Loucy (cell line): ENCODE data around the gene KNG1.

Source experiments
- H2AFZ ChIP-seq: fragments of 200-600 bp; sonication (generic); 2 replicates; pipeline ENCODE4 v1.6.0; 2016; ENCODE audit warnings: antibody characterized with exemption, mild to moderate bottlenecking, low read length, moderate library complexity
- H3F3A ChIP-seq: fragments of 200-600 bp; 2 replicates; pipeline ENCODE4 v1.6.0; 2016; ENCODE audit warnings: antibody characterized with exemption, low read depth, mild to moderate bottlenecking
- H3K27me3 ChIP-seq: fragments of 200-600 bp; sonication (generic); 2 replicates; pipeline ENCODE4 v1.6.1; 2014; ENCODE audit warnings: low read length, mild to moderate bottlenecking; ENCODE audit not compliant: insufficient read depth, poor library complexity, severe bottlenecking
- H3K36me3 ChIP-seq: fragments of 200-600 bp; sonication (generic); 2 replicates; pipeline ENCODE4 v1.6.1; 2016; ENCODE audit warnings: low read length; ENCODE audit not compliant: insufficient read depth
- H3K4me1 ChIP-seq: fragments of 200-600 bp; sonication (generic); 2 replicates; pipeline ENCODE4 v1.5.1; 2014; ENCODE audit warnings: low read length, mild to moderate bottlenecking; ENCODE audit not compliant: insufficient read depth, poor library complexity, severe bottlenecking
- H3K4me2 ChIP-seq: fragments of 200-600 bp; sonication (generic); 2 replicates; pipeline ENCODE4 v1.6.0; 2014; ENCODE audit warnings: antibody characterized with exemption, low read length, low read depth, mild to moderate bottlenecking; ENCODE audit not compliant: poor library complexity, severe bottlenecking
- H3K4me3 ChIP-seq: fragments of 200-600 bp; sonication (generic); 2 replicates; pipeline ENCODE4 v1.5.1; 2014; ENCODE audit warnings: low read length, mild to moderate bottlenecking, mixed read lengths; ENCODE audit not compliant: poor library complexity, severe bottlenecking
- H3K79me2 ChIP-seq: fragments of 200-600 bp; sonication (generic); 2 replicates; pipeline ENCODE4 v1.6.1; 2014; ENCODE audit warnings: low read length; ENCODE audit not compliant: insufficient read depth
- H3K9ac ChIP-seq: fragments of 200-600 bp; sonication (generic); 2 replicates; pipeline ENCODE4 v1.6.0; 2014; ENCODE audit warnings: mild to moderate bottlenecking, low read depth, low read length, moderate library complexity; ENCODE audit not compliant: poor library complexity, severe bottlenecking
- H3K9me2 ChIP-seq: fragments of 200-600 bp; sonication (generic); replicated peaks from 2 replicates; pipeline ENCODE4 v1.6.1; 2016; ENCODE audit warnings: low read depth, low read length, mixed read lengths
- H3K9me3 ChIP-seq: fragments of 200-600 bp; sonication (generic); 2 replicates; pipeline ENCODE4 v1.6.1; 2014; ENCODE audit warnings: mild to moderate bottlenecking, antibody characterized with exemption, low read length, low read depth; ENCODE audit not compliant: insufficient read depth
- H4K20me1 ChIP-seq: fragments of 200-600 bp; sonication (generic); 2 replicates; pipeline ENCODE4 v1.6.0; 2014; ENCODE audit warnings: antibody characterized with exemption, low read length, mild to moderate bottlenecking; ENCODE audit not compliant: insufficient read depth, poor library complexity, severe bottlenecking
- CTCF ChIP-seq: fragments of 200-600 bp; sonication (generic); conservative IDR thresholded peaks from 2 replicates; pipeline ENCODE4 v1.5.1; 2014; ENCODE audit warnings: mild to moderate bottlenecking, antibody characterized with exemption, low read length
- EZH2phosphoT487 ChIP-seq: fragments of 200-600 bp; IDR thresholded peaks from 2 replicates; pipeline ENCODE4 v1.6.1; 2018; ENCODE audit warnings: antibody characterized with exemption, mild to moderate bottlenecking, moderate library complexity, borderline replicate concordance

Gene KNG1

GRCh38 chr3:186785495-186786018, 68.4 kb downstream of the KNG1 start:
- no peak for TF ChIP-seq EZH2phosphoT487
- no peak for TF ChIP-seq CTCF
- Histone ChIP-seq H3K4me3 (peak overlapping the region; percentile 83), H3K4me2 (peak overlapping the region; percentile 98), H3K9ac (peak overlapping the region; percentile 100), H3K9me3 (no peaks in the 10 kb centered on the region), H2AFZ (no peak overlapping the region), H3K36me3 (peaks cover 70% of the 10 kb centered on the region), H3F3A (peaks cover 34% of the 10 kb centered on the region), H3K27me3 (peaks cover 17% of the 10 kb centered on the region), H3K9me2 (no peaks in the 10 kb centered on the region), H3K4me1 (peaks cover 43% of the 10 kb centered on the region), H4K20me1 (peaks cover 71% of the 10 kb centered on the region), H3K79me2 (peaks cover 76% of the 10 kb centered on the region)

- Histone ChIP-seq H3K27me3 (peaks cover 17% of the 10 kb centered on the region), H2AFZ (no peak overlapping the region), H3K4me3 (peak overlapping the region; percentile 83), H3K9me2 (no peaks in the 10 kb centered on the region), H3K9me3 (no peaks in the 10 kb centered on the region), H3F3A (peaks cover 44% of the 10 kb centered on the region), H3K4me1 (peaks cover 43% of the 10 kb centered on the region), H3K4me2 (peak overlapping the region; percentile 98), H3K36me3 (peaks cover 83% of the 10 kb centered on the region), H3K79me2 (peaks cover 76% of the 10 kb centered on the region), H4K20me1 (peaks cover 82% of the 10 kb centered on the region), H3K9ac (peak overlapping the region; percentile 100)
- TF ChIP-seq CTCF: no peak
- no peak for TF ChIP-seq EZH2phosphoT487
Measured at GRCh38 chr3:186786922-186787321, 69.8 kb downstream of the KNG1 start.

- Histone ChIP-seq H3K9me2 (no peaks in the 10 kb centered on the region), H3K36me3 (peaks cover 90% of the 10 kb centered on the region), H3K27me3 (peaks cover 17% of the 10 kb centered on the region), H3K79me2 (peaks cover 70% of the 10 kb centered on the region), H3K4me2 (peak overlapping the region; percentile 98), H3F3A (peaks cover 53% of the 10 kb centered on the region), H3K4me1 (peaks cover 43% of the 10 kb centered on the region), H3K9me3 (no peaks in the 10 kb centered on the region), H3K9ac (peak overlapping the region; percentile 100), H2AFZ (no peak overlapping the region), H4K20me1 (peaks cover 82% of the 10 kb centered on the region), H3K4me3 (peak overlapping the region; percentile 83)
- TF ChIP-seq CTCF: no peak
- TF ChIP-seq EZH2phosphoT487: no peak
Measured at GRCh38 chr3:186787642-186788481, 70.7 kb downstream of the KNG1 start.
